ENCODE data around the gene COX5B. TPM values are rescaled to one million over a fixed set of nuclear protein-coding genes. Genes with fewer than 3 reads are reported as not detected.
A peak's percentile ranks its signal among the peaks of the same experiment; 100 is the strongest.

Gene COX5B
- polyA plus RNA-seq, 1 experiment: 302 TPM

DNA sequence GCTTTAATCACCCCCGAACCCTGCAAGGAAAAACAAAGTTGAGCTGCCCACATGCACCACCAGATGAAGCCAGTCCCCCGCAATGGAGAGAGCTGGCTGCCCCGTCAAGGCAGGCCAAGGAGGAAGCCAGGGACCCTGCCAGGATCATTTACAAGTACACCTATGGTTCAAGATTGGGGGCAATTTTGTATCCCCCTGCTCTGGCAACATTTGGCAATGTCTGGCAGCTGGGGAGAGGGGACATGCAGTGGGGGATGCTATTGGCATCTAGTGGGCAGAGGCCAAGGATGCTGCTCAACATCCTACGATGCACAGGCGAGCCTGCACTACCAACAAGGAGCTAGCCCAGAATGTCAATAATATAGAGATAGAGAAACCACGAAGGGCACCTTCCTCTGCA is 16.1 kb downstream of the COX5B start:
- no peak overlapping the region for H3K27ac ChIP-seq (ENCODE audit: low read depth, low read length)
- DNase-seq (ENCODE audit: low read depth, low spot score): no peak
- peak overlapping the region; percentile 79 for H3K4me3 ChIP-seq (ENCODE audit: low read depth, low read length)
- TF ChIP-seq, protein P1, sequence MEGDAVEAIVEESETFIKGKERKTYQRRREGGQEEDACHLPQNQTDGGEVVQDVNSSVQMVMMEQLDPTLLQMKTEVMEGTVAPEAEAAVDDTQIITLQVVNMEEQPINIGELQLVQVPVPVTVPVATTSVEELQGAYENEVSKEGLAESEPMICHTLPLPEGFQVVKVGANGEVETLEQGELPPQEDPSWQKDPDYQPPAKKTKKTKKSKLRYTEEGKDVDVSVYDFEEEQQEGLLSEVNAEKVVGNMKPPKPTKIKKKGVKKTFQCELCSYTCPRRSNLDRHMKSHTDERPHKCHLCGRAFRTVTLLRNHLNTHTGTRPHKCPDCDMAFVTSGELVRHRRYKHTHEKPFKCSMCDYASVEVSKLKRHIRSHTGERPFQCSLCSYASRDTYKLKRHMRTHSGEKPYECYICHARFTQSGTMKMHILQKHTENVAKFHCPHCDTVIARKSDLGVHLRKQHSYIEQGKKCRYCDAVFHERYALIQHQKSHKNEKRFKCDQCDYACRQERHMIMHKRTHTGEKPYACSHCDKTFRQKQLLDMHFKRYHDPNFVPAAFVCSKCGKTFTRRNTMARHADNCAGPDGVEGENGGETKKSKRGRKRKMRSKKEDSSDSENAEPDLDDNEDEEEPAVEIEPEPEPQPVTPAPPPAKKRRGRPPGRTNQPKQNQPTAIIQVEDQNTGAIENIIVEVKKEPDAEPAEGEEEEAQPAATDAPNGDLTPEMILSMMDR (IDR thresholded peaks at IDR 0.05; ENCODE audit: low read depth, low read length): no peak
- CTCF ChIA-PET: interaction anchor here (0.8 to 1.8 kb wide), 6 partner anchors 11 to 71 kb away, joined by 3 to 8 read pairs (median 4); partner anchors contain the start of gene COX5B
- no peaks in the 10 kb centered on the region; the same call in 1 of the 2 replicates for H3K9me3 ChIP-seq (ENCODE audit: control insufficient read depth, insufficient read depth, low read length)
- H3K27me3 ChIP-seq (ENCODE audit: control insufficient read depth, insufficient read depth, low read length): no peaks in the 10 kb centered on the region
- POLR2A ChIA-PET: interaction anchor here (1.2 to 1.8 kb wide), 2 partner anchors 9 to 16 kb away, joined by 5 to 33 read pairs; partner anchors contain the start of gene COX5B

DNA sequence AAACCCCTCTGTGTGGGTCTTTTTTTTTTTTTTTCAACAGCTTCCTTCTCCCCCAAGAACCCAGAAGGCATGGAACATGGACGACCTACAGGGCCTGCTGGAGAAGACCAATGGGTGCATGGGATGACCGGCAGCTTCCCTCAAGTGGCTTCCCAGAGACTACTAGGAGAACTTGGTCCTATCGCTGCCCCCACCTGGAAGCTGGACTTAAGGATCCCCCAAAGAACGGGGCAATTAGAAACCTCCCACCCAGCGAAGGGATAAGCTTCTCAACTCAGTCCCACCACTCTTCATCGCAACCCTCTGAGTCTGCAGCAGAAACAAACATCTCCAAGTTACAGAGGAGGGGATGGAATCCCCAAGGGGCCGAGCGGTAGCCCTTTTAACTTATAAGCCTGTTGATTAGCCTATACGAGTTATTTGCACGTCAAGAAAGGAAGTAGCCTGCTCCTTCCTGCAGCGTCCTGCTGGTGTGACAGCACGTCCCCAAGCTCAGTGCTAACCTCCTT is 16.6 kb downstream of the COX5B start:
- TF ChIP-seq, protein P1 (IDR thresholded peaks at IDR 0.05; ENCODE audit: low read depth, low read length): no peak
- CTCF ChIA-PET: interaction anchor here (0.6 to 1.8 kb wide), 8 partner anchors 9 to 85 kb away, joined by 3 to 8 read pairs (median 4); partner anchors contain the start of gene COX5B
- Histone ChIP-seq H3K27ac (ENCODE audit: low read depth, low read length) (peak overlapping the region; percentile 89), H3K9me3 (ENCODE audit: control insufficient read depth, insufficient read depth, low read length) (no peaks in the 10 kb centered on the region; the same call in 1 of the 2 replicates), H3K27me3 (ENCODE audit: control insufficient read depth, insufficient read depth, low read length) (no peaks in the 10 kb centered on the region), H3K4me3 (ENCODE audit: low read depth, low read length) (peak overlapping the region; percentile 79)
- no peak for DNase-seq (ENCODE audit: low read depth, low spot score)
- POLR2A ChIA-PET: interaction anchor here (1.2 to 1.8 kb wide), 3 partner anchors 9 to 36 kb away, joined by 3 to 33 read pairs (median 5); partner anchors contain the start of gene COX5B

DNA sequence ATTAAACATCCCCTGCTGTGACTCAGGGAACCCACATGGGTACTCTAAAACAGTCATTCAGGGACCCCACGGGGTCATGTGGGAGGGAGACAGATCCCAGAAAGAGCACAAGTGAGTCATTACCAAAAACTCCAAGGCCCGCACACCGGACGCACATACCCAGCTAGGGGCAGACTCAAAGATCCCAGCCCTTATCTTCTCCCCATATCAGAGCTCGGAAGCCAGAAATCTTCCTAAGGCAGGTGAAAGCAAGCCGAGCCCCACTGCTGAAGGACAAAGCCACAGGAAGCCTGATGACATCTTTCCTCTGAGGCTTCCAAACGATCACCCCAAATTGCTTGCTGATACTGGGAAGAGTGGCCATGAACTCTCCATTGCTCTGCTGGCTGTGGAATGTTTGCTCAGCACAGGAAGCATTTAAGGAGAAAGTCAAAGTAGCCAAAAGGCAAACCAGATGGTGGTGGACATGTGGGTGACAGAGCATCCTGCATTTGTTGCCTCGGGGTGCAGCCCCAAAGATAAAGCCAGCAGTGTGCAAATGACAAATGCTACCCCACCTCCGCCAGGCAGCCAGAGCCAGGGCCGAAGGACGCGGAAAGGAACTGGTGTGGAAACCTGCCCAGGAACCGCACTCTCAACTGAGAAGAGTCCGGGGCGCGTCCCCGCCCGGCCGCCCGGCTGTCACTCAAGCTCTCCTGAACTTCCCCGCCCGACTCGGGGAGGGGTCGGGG is 17.2 kb downstream of the COX5B start:
- H3K9me3 ChIP-seq (ENCODE audit: control insufficient read depth, insufficient read depth, low read length): no peaks in the 10 kb centered on the region
- TF ChIP-seq, protein P1 (IDR thresholded peaks at IDR 0.05; ENCODE audit: low read depth, low read length): no peak
- H3K27ac ChIP-seq (ENCODE audit: low read depth, low read length): peak overlapping the region; percentile 89
- POLR2A ChIA-PET: interaction anchor here (1.2 to 1.8 kb wide), 4 partner anchors 10 to 73 kb away, joined by 3 to 33 read pairs (median 4); partner anchors contain the start of gene COX5B
- CTCF ChIA-PET: interaction anchor here (0.6 to 1.8 kb wide), 6 partner anchors 9 to 84 kb away, joined by 3 to 8 read pairs (median 4); no protein-coding TSS in a partner anchor
- DNase-seq (ENCODE audit: low read depth, low spot score): peak; percentile 43
- no peaks in the 10 kb centered on the region for H3K27me3 ChIP-seq (ENCODE audit: control insufficient read depth, insufficient read depth, low read length)
- H3K4me3 ChIP-seq (ENCODE audit: low read depth, low read length): peak overlapping the region; percentile 79

DNA sequence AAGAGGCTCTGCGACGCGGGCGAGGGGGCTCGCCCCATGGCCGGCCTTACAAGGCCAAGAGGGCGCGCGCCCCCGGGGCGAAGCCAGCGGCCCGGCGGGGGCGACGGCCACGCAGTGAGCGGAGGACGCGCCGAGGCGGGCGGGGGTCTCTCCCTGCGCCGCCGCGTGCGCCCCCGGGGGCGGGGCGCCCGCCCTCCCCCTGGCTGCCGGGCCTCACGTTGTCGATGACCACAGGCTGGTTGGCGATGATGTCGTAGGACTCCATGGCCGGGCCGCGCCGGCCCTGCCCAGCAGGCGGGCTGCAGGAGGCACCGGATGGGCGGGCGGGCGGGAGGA is 17.7 kb downstream of the COX5B start:
- CTCF ChIA-PET: interaction anchor here (0.8 to 3.1 kb wide), 9 partner anchors 10 to 606 kb away, joined by 3 to 32 read pairs (median 9); partner anchors contain the start of genes ANKRD36B and COX5B
- POLR2A ChIA-PET: interaction anchor here (0.9 to 1.8 kb wide), 4 partner anchors 14 to 73 kb away, joined by 3 to 33 read pairs (median 8); partner anchors contain the start of gene COX5B
- Histone ChIP-seq H3K9me3 (ENCODE audit: control insufficient read depth, insufficient read depth, low read length) (no peaks in the 10 kb centered on the region), H3K4me3 (ENCODE audit: low read depth, low read length) (peak overlapping the region; percentile 79), H3K27me3 (ENCODE audit: control insufficient read depth, insufficient read depth, low read length) (no peaks in the 10 kb centered on the region), H3K27ac (ENCODE audit: low read depth, low read length) (peak overlapping the region; percentile 89)
- TF ChIP-seq, protein P1 (IDR thresholded peaks at IDR 0.05; ENCODE audit: low read depth, low read length): no peak
- no peak for DNase-seq (ENCODE audit: low read depth, low spot score)

Data from AG04450 (cell line).